Left renal pelvis (tissue), 4 donors: Measurements from ENCODE around the gene COL1A2. TPM values are rescaled to one million over a fixed set of nuclear protein-coding genes. Genes with fewer than 3 reads are reported as not detected.

Source experiments
- DNase-seq, 4 donors: peaks; one replicate each; pipeline ENCODE4 v3.0.0-alpha.2; 2013; ENCODE audit warnings: low read depth in 4 of 4, low spot score in 3 of 4
- polyA plus RNA-seq, 4 donors: library from polyadenylated mRNA; unstranded; fragments of 120-200 nt; gene quantifications; one replicate each; pipeline ENCODE4 v1.2.1, GENCODE V29; 2013; ENCODE audit not compliant: insufficient read length in 4 of 4

Gene COL1A2
- polyA plus RNA-seq, 4 donors: 609 to 6,960 (median 1,286) TPM

DNA sequence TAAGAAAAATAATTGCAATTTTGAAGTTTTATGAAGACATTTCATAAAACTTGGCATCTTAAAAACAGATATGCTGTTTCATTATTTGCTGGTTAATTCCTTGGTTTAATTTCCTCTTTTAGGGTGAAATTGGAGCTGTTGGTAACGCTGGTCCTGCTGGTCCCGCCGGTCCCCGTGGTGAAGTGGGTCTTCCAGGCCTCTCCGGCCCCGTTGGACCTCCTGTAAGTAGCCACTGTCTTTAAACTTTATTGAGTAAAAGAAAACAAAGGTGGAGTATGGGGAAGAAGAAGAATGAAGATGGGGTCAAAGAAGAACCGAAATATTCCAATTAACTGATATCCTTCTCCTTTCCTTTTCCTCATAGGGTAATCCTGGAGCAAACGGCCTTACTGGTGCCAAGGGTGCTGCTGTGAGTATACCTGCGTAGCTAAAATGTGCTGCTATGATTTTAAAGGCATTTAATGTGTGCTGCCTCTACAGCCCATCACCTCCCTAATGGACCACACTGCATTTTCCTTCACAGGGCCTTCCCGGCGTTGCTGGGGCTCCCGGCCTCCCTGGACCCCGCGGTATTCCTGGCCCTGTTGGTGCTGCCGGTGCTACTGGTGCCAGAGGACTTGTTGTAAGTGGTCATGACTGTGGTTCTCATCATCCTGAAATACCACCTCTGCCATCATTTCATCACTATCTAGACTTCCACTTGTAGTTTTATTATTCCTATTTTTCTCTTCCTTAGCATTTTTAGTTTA lies 14.7 kb downstream of the COL1A2 start:
- no peak for DNase-seq

DNA sequence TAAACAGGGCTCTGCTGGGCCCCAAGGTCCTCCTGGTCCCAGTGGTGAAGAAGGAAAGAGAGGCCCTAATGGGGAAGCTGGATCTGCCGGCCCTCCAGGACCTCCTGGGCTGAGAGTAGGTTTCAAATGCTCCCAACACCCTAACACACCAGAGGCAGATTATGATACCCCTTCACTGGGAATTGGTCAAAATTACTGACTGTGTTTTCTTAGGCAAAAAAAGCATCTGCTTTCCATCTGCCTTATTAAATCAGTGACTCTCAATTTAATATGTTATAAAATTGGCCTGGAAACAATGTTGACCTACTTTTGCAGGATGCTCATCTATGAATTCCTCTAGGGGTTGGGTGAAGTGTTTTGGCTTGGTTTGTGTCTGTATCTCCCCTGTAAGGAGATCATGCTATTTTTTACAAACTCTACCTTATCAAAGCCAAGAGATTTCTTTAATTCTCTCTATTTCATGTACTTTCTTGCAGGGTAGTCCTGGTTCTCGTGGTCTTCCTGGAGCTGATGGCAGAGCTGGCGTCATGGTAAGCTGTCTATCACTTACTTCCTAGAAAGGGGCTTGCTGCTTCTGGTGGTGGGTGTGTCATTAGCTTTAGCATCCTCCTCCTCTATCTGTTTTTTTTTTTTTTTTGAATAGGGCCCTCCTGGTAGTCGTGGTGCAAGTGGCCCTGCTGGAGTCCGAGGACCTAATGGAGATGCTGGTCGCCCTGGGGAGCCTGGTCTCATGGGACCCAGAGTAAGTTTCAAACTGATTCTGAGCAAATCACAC lies 15.9 kb downstream of the COL1A2 start:
- no peak for DNase-seq

DNA sequence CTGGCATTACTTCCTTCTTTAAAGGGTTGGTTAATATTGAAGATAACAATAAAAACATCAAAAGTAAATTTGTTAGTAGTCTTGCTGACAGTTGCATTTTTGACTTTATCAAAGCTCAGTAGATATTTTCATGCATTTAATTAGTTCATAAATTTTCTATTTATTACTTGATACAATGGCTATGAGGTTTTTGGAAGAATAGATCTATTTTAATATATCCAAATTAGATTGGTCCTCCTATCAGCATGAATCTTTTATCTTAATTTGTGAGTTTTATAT lies 16.4 kb downstream of the COL1A2 start:
- no peak for DNase-seq

DNA sequence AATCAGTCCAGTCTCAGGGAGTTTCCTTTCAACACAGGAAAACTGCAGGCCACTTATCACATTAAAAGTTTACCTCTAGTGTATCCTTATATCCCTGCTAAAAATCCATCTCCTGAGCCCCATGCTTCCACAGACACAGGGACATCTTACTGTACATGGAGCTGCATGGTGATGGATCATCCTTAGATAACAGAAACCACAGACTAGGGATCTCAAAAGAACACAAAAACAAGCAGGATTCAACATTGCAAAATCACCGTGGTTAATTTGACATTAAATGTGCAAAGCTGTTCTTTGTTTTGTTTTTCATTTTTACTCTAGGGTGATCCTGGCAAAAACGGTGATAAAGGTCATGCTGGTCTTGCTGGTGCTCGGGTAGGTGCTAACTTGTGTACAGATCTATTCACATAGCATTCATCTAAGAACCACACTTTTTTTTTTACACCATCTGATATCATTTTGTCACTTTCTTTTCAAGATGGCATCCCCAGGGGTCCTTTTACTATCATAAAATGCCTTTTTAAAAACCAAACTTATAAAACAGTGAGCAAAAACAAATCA lies 18.1 kb downstream of the COL1A2 start:
- no peak for DNase-seq

DNA sequence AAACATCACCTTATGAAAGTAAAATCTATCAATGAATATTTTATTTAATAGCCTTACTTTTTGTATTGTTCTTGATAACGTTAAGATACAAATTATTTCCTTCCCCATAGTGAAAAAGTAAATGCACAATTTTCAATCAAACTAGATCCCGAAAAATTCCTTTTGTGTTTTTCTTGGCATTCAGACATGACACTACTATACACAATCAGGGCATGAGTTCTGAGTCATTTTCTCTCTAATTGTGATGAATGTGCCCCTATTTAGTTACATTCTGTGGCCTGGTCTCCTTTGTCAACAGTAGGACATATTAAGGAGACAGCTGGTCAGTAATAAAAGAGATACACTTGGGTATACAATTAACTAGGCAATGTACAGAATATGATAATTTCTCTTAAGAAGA lies 19.8 kb downstream of the COL1A2 start:
- no peak for DNase-seq

DNA sequence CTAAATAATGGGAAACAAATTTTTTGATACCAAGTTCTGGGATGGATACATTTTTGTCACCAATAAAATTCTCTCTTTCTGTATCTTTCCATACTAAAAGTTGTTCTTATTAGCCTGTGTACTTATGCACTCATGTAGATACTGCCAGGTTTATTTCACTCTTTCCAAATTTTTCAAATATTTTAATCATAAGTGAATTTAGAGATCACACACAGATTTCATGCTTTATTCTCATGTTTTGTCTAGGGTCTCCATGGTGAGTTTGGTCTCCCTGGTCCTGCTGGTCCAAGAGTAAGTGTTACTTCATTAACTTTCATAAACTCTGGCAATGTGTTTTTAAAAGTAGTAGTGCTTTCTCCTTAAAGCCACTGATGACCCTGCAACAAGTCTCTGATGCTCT lies 20.3 kb downstream of the COL1A2 start:
- no peak for DNase-seq

DNA sequence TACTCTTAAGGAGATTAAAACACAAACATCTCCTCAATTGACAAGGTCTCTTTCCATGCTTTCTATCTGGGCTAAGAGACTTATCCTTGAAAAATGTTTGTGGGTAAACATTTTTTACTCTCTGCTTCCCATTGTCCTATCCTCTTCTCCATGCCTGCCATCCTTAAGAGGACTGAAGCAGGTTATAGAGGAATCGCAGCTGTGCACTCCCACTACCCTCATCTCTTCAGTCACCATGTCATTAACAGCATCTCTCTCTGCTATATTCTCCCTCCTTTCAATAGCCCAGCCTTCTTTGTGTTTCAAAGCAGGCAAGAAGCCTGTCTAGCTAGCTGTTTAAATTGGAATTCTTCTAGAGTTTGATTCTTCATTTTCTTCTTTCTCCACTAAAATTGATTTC lies 22.6 kb downstream of the COL1A2 start:
- no peak for DNase-seq

DNA sequence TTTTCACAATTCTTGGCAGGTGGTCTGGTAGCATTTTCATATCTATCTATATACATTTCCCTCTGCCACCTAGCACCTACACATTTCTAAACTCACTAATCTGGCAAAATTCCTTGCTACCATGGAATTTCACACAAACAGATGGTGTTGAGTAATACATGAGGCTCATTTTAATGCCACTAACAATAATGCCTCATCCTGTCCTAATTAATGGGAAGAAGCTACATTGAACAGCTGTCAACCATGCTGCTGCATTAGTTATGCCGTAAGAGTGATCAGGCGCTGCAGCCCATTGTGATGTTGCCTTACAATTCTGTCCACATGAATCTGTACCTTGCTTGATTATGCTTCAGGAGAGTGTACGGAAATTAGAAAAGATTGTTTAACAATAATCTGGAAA lies 23.2 kb downstream of the COL1A2 start:
- no peak for DNase-seq

DNA sequence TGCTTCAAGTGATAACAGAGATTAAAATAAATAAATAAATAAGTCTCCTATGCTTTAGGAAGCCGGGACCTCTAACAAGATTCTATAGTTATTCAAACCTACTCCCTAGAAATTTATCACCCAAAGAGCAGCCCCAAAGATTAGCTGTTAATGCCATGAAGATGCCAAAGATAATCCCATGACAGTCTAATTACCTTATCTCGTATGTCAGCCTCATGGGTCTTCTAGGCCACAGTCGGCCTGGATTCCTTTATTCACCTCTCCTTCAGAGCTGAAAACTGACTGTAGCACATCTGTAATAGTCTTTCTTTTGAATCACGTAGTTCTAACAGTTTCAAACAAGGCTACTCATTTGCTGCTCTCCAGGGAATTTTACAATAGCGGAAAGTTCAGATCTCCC lies 24.2 kb downstream of the COL1A2 start:
- no peak for DNase-seq

DNA sequence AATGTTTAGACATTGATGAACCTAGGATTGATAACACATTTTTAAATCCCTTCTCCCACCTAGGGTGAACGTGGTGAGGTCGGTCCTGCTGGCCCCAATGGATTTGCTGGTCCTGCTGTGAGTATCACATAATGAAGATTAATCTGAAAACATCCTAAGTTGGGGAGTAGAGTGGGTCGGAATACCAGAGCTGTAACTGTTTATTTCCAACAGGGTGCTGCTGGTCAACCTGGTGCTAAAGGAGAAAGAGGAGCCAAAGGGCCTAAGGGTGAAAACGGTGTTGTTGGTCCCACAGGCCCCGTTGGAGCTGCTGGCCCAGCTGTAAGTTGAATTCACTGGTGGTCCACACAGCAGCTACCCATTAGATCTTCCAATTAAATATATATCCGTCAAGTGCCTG lies 25.6 kb downstream of the COL1A2 start:
- DNase-seq: no peak

DNA sequence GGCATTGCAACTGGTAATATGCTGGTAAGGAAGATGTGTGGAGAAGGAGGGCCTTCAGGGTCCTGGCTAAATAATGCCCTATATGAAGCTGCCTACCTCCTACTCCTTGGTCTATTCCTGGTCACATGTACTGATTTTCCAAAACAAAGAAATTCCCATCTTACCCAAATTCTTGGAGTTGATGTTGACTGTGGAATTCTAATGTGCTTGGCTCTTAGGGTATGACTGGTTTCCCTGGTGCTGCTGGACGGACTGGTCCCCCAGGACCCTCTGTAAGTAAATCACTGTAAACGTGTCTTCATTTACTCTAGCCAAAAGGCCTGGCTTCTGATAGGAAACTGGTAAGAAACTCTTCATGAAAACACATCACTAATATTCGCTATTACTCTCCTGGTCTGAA lies 27.0 kb downstream of the COL1A2 start:
- DNase-seq: no peak

DNA sequence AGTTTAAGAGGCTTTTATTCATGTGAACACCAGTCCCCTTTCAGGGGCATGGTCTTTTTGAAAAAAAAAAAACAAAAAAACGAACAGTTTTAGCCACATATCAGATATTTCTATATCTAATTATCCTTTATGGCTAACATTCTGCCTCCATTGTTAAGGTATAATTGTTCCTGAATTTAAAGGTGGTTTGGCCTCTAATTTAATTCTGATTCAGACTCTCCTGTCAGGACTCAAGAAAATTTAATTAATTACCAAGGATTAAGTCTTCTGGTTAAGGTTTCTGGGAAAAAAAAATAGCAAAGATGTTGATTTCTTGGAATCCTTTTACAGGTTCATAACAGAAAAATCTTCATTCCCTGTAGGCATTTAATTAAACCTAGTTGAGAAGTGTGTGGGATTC lies 27.4 kb downstream of the COL1A2 start:
- DNase-seq: no peak

DNA sequence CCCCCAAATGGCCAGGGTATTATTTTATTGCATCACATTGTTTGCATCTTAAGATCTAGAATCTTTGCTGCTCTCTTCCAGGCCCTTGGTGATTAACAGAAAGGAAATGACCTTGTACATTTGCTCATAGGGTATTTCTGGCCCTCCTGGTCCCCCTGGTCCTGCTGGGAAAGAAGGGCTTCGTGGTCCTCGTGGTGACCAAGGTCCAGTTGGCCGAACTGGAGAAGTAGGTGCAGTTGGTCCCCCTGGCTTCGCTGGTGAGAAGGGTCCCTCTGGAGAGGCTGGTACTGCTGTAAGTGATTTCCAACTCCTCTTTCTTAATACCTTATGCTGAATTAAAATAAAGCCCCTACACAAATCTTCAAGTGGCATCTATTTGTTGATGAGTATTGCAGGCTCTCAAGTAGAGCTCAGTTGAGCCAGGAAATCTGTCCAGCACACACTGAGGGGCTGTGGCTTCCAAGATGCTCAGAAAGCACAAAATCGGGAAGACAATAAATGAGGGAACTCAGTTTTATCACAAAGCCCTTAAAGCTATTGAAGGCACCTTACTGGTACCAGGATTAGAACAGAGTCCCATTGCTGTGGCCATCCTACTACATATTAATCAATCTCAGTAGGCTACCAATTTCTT lies 28.2 kb downstream of the COL1A2 start:
- no peak for DNase-seq

DNA sequence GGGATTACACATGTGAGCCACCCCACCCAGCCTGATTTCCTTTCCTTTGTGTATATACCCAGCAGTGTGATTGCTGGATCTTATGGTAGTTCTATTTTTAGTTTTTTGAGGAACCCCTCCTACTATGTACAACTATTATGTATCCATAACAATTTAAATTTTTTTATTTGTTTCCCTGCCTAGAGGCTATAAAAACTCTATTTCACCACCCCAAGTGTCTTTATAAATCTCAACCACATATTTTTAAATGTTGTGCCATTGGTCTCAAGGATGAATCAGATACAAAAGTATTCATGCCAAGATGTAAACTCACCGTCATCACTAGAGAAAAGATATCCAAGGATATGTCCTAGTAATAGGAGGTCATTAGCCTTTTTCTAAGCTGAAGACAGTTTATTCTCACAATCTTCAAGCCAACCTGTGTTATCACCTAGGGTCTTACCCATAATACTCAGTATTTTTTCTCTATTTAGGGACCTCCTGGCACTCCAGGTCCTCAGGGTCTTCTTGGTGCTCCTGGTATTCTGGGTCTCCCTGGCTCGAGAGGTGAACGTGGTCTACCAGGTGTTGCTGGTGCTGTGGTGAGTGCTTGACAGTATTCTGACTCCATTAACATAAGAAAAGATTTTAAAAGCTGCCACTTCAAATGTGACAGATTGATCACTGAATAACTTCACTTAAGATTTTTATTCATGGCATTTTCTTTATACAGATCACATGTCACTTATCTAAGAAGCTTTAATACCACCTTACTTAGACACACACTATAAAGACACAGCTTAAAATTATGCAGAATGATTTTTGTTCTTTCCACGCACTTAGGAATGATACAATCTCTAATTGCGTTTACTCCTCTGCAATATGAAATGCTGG lies 29.4 kb downstream of the COL1A2 start:
- DNase-seq: no peak

DNA sequence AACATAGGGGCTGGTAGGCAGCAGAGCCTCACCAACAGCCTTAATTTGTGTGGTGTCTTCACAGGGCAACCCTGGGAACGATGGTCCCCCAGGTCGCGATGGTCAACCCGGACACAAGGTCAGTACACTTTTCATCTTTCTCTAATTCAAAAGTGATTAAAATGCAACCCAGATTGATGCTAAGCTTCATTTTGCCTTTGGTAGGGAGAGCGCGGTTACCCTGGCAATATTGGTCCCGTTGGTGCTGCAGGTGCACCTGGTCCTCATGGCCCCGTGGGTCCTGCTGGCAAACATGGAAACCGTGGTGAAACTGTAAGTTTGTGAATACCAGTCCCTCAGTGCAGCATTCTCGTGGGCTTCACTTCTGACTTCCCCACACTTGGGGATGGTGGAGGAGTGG lies 30.9 kb downstream of the COL1A2 start:
- no peak for DNase-seq

DNA sequence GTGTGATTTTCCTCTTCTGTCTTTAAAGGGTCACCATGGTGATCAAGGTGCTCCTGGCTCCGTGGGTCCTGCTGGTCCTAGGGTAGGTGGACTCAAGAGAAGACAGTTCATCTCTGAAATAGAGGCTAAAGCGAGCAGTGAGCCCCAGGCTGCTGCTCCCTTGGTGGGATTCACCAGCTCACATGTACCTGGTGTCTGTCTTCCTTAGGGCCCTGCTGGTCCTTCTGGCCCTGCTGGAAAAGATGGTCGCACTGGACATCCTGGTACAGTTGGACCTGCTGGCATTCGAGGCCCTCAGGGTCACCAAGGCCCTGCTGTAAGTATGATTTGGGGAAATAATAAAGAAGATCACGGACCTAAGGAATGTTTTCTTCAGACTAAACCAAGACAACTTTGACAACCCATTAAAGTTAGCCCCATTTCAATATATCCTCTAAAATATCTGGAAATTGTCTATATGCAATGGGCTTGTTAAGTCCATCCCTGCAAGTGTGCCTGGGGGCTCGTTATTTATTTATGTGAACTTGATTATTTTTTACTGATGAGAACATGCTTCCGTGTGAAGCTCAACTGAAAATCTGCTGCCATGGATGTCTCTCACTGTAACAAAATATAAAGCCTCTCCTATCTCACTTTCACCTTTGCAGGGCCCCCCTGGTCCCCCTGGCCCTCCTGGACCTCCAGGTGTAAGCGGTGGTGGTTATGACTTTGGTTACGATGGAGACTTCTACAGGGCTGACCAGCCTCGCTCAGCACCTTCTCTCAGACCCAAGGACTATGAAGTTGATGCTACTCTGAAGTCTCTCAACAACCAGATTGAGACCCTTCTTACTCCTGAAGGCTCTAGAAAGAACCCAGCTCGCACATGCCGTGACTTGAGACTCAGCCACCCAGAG lies 32.5 kb downstream of the COL1A2 start:
- DNase-seq: no peak

DNA sequence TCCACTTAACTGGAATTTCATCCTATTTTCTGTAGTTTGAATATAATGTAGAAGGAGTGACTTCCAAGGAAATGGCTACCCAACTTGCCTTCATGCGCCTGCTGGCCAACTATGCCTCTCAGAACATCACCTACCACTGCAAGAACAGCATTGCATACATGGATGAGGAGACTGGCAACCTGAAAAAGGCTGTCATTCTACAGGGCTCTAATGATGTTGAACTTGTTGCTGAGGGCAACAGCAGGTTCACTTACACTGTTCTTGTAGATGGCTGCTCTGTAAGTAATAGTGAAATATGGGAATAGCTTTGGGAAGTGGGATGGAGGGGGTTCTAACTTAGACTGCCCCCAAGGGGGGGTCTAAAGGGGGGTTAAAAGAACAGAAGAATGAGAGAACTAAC lies 34.5 kb downstream of the COL1A2 start:
- DNase-seq: no peak

DNA sequence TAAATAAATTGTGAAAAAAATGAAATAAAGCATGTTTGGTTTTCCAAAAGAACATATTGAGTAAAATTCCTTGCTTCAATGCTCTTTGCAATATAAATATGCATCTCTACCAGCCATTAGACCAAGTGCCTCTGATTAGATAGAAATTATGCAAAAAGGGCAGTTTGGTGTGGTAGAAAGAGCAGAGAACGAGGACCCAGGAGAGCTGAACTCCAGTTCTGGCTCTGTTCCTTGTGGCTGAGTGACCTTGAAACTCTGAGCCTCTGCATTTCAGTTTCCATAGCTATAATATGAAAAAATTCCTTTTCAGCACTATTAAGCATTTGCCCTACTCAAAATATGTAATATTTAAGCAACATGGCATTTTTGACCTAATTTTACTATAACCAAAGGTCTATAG lies 36.5 kb downstream of the COL1A2 start:
- no peak for DNase-seq

DNA sequence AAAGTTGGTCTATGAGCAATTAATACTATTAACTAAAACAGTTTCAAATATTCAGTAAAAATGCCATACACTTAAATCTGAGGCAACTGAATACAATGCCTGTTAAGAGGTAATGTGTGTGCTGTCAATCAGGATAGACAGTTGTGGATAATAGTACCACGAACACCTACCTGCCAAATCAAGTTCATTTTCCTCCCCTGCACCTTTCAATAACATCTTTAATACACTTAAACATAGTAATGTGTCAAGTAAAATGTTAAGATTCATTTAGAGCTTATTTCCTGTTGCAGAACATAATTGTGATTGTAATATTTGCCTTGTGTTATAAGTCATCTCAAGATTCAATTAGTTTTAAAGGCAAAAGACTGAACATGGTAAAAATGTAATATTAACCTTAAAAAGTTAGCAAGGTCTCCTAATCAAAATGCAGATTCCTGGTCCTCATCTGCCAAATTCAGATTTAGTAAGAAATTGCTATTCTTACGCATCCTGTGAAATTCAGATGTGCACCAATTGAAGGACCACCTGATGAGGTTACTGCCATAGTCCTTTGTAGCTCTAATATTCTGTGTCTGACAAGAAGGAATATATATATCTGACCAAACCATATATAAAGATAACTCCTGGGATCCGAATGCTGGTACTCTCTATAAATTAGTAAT lies 37.1 kb downstream of the COL1A2 start:
- DNase-seq: no peak
